ENCODE results near the gene CERCAM. TPM values are rescaled to one million over a fixed set of nuclear protein-coding genes. Genes with fewer than 3 reads are reported as not detected.

Gene CERCAM
- total and polyA plus RNA-seq, 2 of the 13 experiments (the other 11 are each of a cell fraction or from before 2014, with no cell fraction given) = 9.0 to 17.1 TPM

GRCh38 chr9:128420060-128420650, 502 bp upstream of the CERCAM start (continued):
- TF ChIP-seq ZBED4 (CRISPR knock-in tag; IDR thresholded peaks at IDR 0.05; ENCODE audit: borderline replicate concordance) = peak; percentile 90
- TF ChIP-seq FUBP1 (CRISPR knock-in tag; IDR thresholded peaks at IDR 0.05; ENCODE audit: borderline replicate concordance) = no peak
- TF ChIP-seq ZZZ3 (CRISPR knock-in tag; IDR thresholded peaks at IDR 0.05; ENCODE audit: borderline replicate concordance) = no peak
- no peak for TF ChIP-seq KMT2B (CRISPR knock-in tag; IDR thresholded peaks at IDR 0.05)
- no peak for TF ChIP-seq NR3C1 (CRISPR knock-in tag; IDR thresholded peaks at IDR 0.05)
- TF ChIP-seq NR2C2 (CRISPR knock-in tag; IDR thresholded peaks at IDR 0.05; ENCODE audit: borderline replicate concordance) = no peak
- no peak; the same call in 1 of the 2 replicates for TF ChIP-seq ZNF430 (CRISPR knock-in tag; IDR thresholded peaks at IDR 0.05)
- no peak for TF ChIP-seq ZNF138 (CRISPR knock-in tag; IDR thresholded peaks at IDR 0.05; ENCODE audit: low read depth)
- no peak for TF ChIP-seq ZNF605 (CRISPR knock-in tag; IDR thresholded peaks at IDR 0.05)
- no peak for TF ChIP-seq ZBTB4 (CRISPR knock-in tag; IDR thresholded peaks at IDR 0.05; ENCODE audit: borderline replicate concordance)
- no peak for TF ChIP-seq NFATC3 (CRISPR knock-in tag; IDR thresholded peaks at IDR 0.05)
- TF ChIP-seq E2F1 (CRISPR knock-in tag; IDR thresholded peaks at IDR 0.05) = no peak
- TF ChIP-seq ARNT (IDR thresholded peaks at IDR 0.05) = no peak
- TF ChIP-seq ZXDC (CRISPR knock-in tag; IDR thresholded peaks at IDR 0.05) = no peak
- TF ChIP-seq ZNF589 (CRISPR knock-in tag; conservative IDR thresholded peaks at IDR 0.05) = no peak
- no peak for TF ChIP-seq ZNF549 (CRISPR knock-in tag; IDR thresholded peaks at IDR 0.05)
- TF ChIP-seq SYNCRIP (IDR thresholded peaks at IDR 0.05; ENCODE audit: insufficient read depth, low read depth, low read length) = no peak

Data from HepG2 (cell line).